ENCODE measurements around the gene RAD51D.
A peak's percentile ranks its signal among the peaks of the same experiment; 100 is the strongest.

RAD51D gene

DNA sequence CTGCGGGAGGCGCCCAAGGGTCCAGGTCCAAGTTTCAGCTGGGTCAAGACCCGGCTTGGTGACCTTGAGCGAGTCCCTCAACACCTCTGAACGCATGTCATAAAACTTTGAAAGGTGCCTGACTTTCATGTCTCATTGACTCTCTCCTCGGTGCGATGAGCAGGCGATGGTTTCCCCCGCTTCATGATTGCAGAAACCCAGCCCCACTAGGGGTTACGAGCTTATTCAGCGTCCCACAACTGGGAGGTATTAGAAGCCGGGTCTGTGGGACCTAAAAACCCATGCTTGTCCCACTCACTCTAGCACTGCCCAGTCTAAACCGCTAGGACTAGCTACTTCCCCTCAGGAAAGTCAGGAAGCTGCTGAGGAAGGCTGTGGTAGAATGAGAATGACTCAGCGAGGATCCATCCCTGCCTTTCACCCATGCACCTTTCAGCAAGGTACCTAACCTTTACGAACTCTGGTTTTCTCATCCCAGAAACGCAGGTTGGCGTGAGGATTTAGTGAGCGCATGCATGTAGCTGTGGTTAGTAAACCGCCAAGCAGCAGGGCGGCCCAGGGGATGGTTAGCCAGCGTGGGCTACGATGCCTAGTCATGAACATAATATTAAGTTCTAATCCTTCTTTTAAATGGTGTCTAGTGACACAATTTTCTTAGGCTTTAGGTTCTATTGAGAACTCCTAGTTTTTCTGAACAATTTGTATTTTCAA lies 29.9 kb downstream of the RAD51D start:
- Histone ChIP-seq H3K36me3 (ENCODE audit: control insufficient read depth, insufficient read depth, low read length) (no peaks in the 10 kb centered on the region), H3K9ac (ENCODE audit: low read depth, low read length) (no peak overlapping the region; the same call in 1 of the 2 replicates), H3K9me3 (ENCODE audit: control insufficient read depth, insufficient read depth, low read length) (no peaks in the 10 kb centered on the region), H3K4me3 (ENCODE audit: low read depth, low read length) (peak overlapping the region; percentile 51), H3K4me1 (ENCODE audit: control insufficient read depth, insufficient read depth, low read length) (peaks cover 42% of the 10 kb centered on the region), H3K27me3 (ENCODE audit: control insufficient read depth, insufficient read depth, low read length) (no peaks in the 10 kb centered on the region), H3K27ac (ENCODE audit: low read depth, low read length) (peak overlapping the region; percentile 68)

- H3K4me3 ChIP-seq (ENCODE audit: low read depth, low read length), result peak overlapping the region; percentile 64
- H3K9ac ChIP-seq (ENCODE audit: low read depth, low read length), result peak overlapping the region; percentile 43; the same call in 1 of the 2 replicates
- peaks cover 42% of the 10 kb centered on the region for H3K4me1 ChIP-seq (ENCODE audit: control insufficient read depth, insufficient read depth, low read length)
- H3K36me3 ChIP-seq (ENCODE audit: control insufficient read depth, insufficient read depth, low read length), result no peaks in the 10 kb centered on the region
- H3K9me3 ChIP-seq (ENCODE audit: control insufficient read depth, insufficient read depth, low read length), result no peaks in the 10 kb centered on the region
- H3K27ac ChIP-seq (ENCODE audit: low read depth, low read length), result peak overlapping the region; percentile 81
- H3K27me3 ChIP-seq (ENCODE audit: control insufficient read depth, insufficient read depth, low read length), result no peaks in the 10 kb centered on the region
Observed at GRCh38 chr17:35088881-35089585, 30.6 kb downstream of the RAD51D start.

DNA sequence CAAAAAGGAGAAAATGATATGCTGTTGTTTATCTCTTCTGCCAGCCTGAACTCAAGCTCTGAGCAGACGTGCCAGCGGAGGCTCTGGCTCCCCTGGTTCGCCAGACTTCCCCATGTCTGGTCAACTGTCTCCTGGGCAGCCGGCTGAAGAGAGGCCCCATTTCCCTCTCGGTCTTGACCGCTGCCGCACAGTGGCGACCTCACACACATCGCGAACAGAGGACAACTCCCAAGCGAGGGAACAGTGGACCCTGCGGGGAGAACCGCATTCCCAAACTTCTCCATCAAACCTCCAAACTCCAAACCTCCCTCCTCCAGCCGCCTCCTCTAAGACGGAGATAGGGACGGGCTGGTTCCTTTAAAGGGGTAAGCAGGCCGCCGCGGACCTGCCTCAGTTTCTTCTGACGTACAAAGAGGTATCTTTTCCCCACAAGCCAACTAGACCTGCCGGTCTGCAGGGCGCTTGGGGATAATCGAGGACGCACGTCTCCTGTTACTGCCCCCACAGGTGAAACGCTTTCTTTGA lies 31.2 kb downstream of the RAD51D start:
- Histone ChIP-seq H3K9me3 (ENCODE audit: control insufficient read depth, insufficient read depth, low read length) (no peaks in the 10 kb centered on the region), H3K27ac (ENCODE audit: low read depth, low read length) (peak overlapping the region; percentile 81), H3K36me3 (ENCODE audit: control insufficient read depth, insufficient read depth, low read length) (no peaks in the 10 kb centered on the region), H3K27me3 (ENCODE audit: control insufficient read depth, insufficient read depth, low read length) (no peaks in the 10 kb centered on the region), H3K4me3 (ENCODE audit: low read depth, low read length) (peak overlapping the region; percentile 64), H3K9ac (ENCODE audit: low read depth, low read length) (peak overlapping the region; percentile 43; the same call in 1 of the 2 replicates), H3K4me1 (ENCODE audit: control insufficient read depth, insufficient read depth, low read length) (peaks cover 42% of the 10 kb centered on the region)

GRCh38 chr17:35087731-35088355 lies 31.8 kb downstream of the RAD51D start:
- Histone ChIP-seq H3K36me3 (ENCODE audit: control insufficient read depth, insufficient read depth, low read length) (no peaks in the 10 kb centered on the region), H3K4me3 (ENCODE audit: low read depth, low read length) (peak overlapping the region; percentile 64), H3K9ac (ENCODE audit: low read depth, low read length) (no peak overlapping the region), H3K27me3 (ENCODE audit: control insufficient read depth, insufficient read depth, low read length) (no peaks in the 10 kb centered on the region), H3K27ac (ENCODE audit: low read depth, low read length) (peak overlapping the region; percentile 81), H3K9me3 (ENCODE audit: control insufficient read depth, insufficient read depth, low read length) (no peaks in the 10 kb centered on the region), H3K4me1 (ENCODE audit: control insufficient read depth, insufficient read depth, low read length) (peaks cover 47% of the 10 kb centered on the region)

GRCh38 chr17:35086931-35087573 lies 32.6 kb downstream of the RAD51D start:
- no peaks in the 10 kb centered on the region for H3K27me3 ChIP-seq (ENCODE audit: control insufficient read depth, insufficient read depth, low read length)
- H3K36me3 ChIP-seq (ENCODE audit: control insufficient read depth, insufficient read depth, low read length), result no peaks in the 10 kb centered on the region
- peak overlapping the region; percentile 21 for H3K27ac ChIP-seq (ENCODE audit: low read depth, low read length)
- H3K4me3 ChIP-seq (ENCODE audit: low read depth, low read length), result peak overlapping the region; percentile 64; the same call in 1 of the 2 replicates
- peaks cover 55% of the 10 kb centered on the region for H3K4me1 ChIP-seq (ENCODE audit: control insufficient read depth, insufficient read depth, low read length)
- no peaks in the 10 kb centered on the region for H3K9me3 ChIP-seq (ENCODE audit: control insufficient read depth, insufficient read depth, low read length)
- H3K9ac ChIP-seq (ENCODE audit: low read depth, low read length), result no peak overlapping the region

DNA sequence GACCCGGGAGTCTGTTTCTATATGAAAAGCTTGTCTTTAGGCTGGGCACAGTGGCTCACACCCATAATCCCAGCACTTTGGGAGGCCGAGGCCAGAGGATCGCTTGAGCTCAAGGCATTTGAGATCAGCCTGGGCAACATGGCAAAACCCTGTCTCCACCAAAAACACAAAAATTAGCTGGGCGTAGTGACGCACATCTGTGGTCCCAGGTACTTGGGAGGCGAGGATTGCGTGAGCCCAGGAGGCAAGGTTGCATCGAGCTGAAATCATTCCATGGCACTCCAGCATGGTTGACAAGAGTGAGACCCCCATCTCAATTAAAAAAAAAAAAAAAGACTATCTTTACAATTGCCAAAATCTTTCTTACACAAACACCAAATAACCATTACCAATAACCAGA lies 33.5 kb downstream of the RAD51D start:
- no peak overlapping the region for H3K9ac ChIP-seq (ENCODE audit: low read depth, low read length)
- no peaks in the 10 kb centered on the region for H3K9me3 ChIP-seq (ENCODE audit: control insufficient read depth, insufficient read depth, low read length)
- H3K4me1 ChIP-seq (ENCODE audit: control insufficient read depth, insufficient read depth, low read length), result peaks cover 64% of the 10 kb centered on the region
- H3K27ac ChIP-seq (ENCODE audit: low read depth, low read length), result peak overlapping the region; percentile 21
- no peaks in the 10 kb centered on the region for H3K27me3 ChIP-seq (ENCODE audit: control insufficient read depth, insufficient read depth, low read length)
- no peaks in the 10 kb centered on the region for H3K36me3 ChIP-seq (ENCODE audit: control insufficient read depth, insufficient read depth, low read length)
- H3K4me3 ChIP-seq (ENCODE audit: low read depth, low read length), result no peak overlapping the region

DNA sequence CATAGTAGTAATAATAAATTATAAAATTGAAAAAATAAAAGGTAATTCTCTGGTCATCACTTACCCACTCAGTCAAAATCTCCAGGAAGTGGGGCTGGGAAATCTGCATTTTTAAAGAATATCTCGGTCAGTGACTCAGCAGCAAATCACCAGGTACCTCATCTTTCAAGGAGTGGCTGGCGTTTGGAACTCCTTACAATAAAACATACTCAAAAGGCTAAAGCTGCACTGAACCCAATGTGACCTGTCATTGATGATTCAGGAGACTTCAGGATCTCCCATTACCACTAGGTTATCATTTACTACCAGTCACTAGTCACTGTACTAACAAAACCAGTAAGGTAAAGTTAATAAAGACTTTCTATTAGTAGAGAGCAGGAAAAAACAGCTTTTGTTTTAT lies 34.7 kb downstream of the RAD51D start:
- no peak overlapping the region for H3K9ac ChIP-seq (ENCODE audit: low read depth, low read length)
- H3K36me3 ChIP-seq (ENCODE audit: control insufficient read depth, insufficient read depth, low read length), result no peaks in the 10 kb centered on the region
- H3K27ac ChIP-seq (ENCODE audit: low read depth, low read length), result peak overlapping the region; percentile 51
- no peak overlapping the region for H3K4me3 ChIP-seq (ENCODE audit: low read depth, low read length)
- no peaks in the 10 kb centered on the region for H3K9me3 ChIP-seq (ENCODE audit: control insufficient read depth, insufficient read depth, low read length)
- H3K4me1 ChIP-seq (ENCODE audit: control insufficient read depth, insufficient read depth, low read length), result peaks cover 74% of the 10 kb centered on the region
- H3K27me3 ChIP-seq (ENCODE audit: control insufficient read depth, insufficient read depth, low read length), result no peaks in the 10 kb centered on the region

DNA sequence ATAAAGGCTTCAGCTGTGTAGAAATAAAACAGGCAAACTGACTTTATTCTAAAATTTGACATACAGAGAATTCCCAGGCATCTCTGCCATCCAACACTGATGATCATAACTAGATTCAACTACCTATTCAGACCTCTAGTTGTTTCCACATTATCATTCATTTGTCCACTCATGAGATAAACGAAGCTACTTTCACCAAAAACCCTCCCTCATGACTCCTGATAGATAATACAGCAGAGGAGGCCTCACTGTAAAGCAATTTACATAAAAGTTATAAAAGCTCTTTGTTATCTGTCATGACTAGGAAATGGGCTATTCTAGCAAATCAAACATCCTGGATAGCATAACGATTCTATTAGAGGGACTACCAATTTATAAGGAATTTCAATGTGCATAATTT lies 36.6 kb downstream of the RAD51D start:
- H3K27ac ChIP-seq (ENCODE audit: low read depth, low read length), result peak overlapping the region; percentile 7
- no peak overlapping the region for H3K9ac ChIP-seq (ENCODE audit: low read depth, low read length)
- no peak overlapping the region for H3K4me3 ChIP-seq (ENCODE audit: low read depth, low read length)
- peaks cover 71% of the 10 kb centered on the region for H3K4me1 ChIP-seq (ENCODE audit: control insufficient read depth, insufficient read depth, low read length)
- H3K9me3 ChIP-seq (ENCODE audit: control insufficient read depth, insufficient read depth, low read length), result no peaks in the 10 kb centered on the region
- no peaks in the 10 kb centered on the region for H3K36me3 ChIP-seq (ENCODE audit: control insufficient read depth, insufficient read depth, low read length)
- no peaks in the 10 kb centered on the region for H3K27me3 ChIP-seq (ENCODE audit: control insufficient read depth, insufficient read depth, low read length)

GRCh38 chr17:35082073-35082657 lies 37.5 kb downstream of the RAD51D start:
- no peaks in the 10 kb centered on the region for H3K27me3 ChIP-seq (ENCODE audit: control insufficient read depth, insufficient read depth, low read length)
- no peak overlapping the region for H3K27ac ChIP-seq (ENCODE audit: low read depth, low read length)
- no peaks in the 10 kb centered on the region for H3K36me3 ChIP-seq (ENCODE audit: control insufficient read depth, insufficient read depth, low read length)
- peaks cover 62% of the 10 kb centered on the region for H3K4me1 ChIP-seq (ENCODE audit: control insufficient read depth, insufficient read depth, low read length)
- H3K4me3 ChIP-seq (ENCODE audit: low read depth, low read length), result no peak overlapping the region
- H3K9ac ChIP-seq (ENCODE audit: low read depth, low read length), result no peak overlapping the region
- no peaks in the 10 kb centered on the region for H3K9me3 ChIP-seq (ENCODE audit: control insufficient read depth, insufficient read depth, low read length)

GRCh38 chr17:35081638-35082037 lies 38.0 kb downstream of the RAD51D start:
- no peaks in the 10 kb centered on the region for H3K27me3 ChIP-seq (ENCODE audit: control insufficient read depth, insufficient read depth, low read length)

More at GRCh38 chr17:35081638-35082037, 38.0 kb downstream of the RAD51D start:
- Histone ChIP-seq H3K27ac (ENCODE audit: low read depth, low read length) (no peak overlapping the region), H3K36me3 (ENCODE audit: control insufficient read depth, insufficient read depth, low read length) (no peaks in the 10 kb centered on the region), H3K4me3 (ENCODE audit: low read depth, low read length) (no peak overlapping the region), H3K9ac (ENCODE audit: low read depth, low read length) (no peak overlapping the region), H3K4me1 (ENCODE audit: control insufficient read depth, insufficient read depth, low read length) (peaks cover 56% of the 10 kb centered on the region), H3K9me3 (ENCODE audit: control insufficient read depth, insufficient read depth, low read length) (no peaks in the 10 kb centered on the region)
